Astrocyte (in vitro differentiated cells and primary cell): ENCODE results near the gene NR3C1. TPM values are rescaled to one million over a fixed set of nuclear protein-coding genes. Genes with fewer than 3 reads are reported as not detected.

Experiments
- DNase-seq: peaks from one replicate; pipeline ENCODE4 v3.0.0-alpha.2; 2010; ENCODE audit warnings: low read depth
- FAIRE-seq: peaks from 2 replicates; lab custom pipeline; 2011; peaks lifted over from hg19 to GRCh38; lab: Jason Lieb, UNC
- H2AFZ ChIP-seq: 2 replicates; pipeline ENCODE4 v1.6.0; 2012; ENCODE audit warnings: low read depth, low read length, inconsistent platforms
- H3K27ac ChIP-seq: 2 replicates; pipeline ENCODE4 v1.5.1; 2011; ENCODE audit warnings: low read depth, low read length, inconsistent platforms
- H3K27me3 ChIP-seq: 2 replicates; pipeline ENCODE4 v1.6.0; 2011; ENCODE audit warnings: low read length, inconsistent platforms; ENCODE audit not compliant: insufficient read depth
- H3K36me3 ChIP-seq: 2 replicates; pipeline ENCODE4 v1.5.1; 2011; ENCODE audit warnings: low read length, inconsistent platforms; ENCODE audit not compliant: insufficient read depth
- H3K4me1 ChIP-seq: 2 replicates; pipeline ENCODE4 v1.5.1; 2011; ENCODE audit warnings: low read length, inconsistent platforms; ENCODE audit not compliant: insufficient read depth
- H3K4me2 ChIP-seq: 2 replicates; pipeline ENCODE4 v1.6.0; 2012; ENCODE audit warnings: low read length, inconsistent platforms
- H3K4me3 ChIP-seq: 2 replicates; pipeline ENCODE4 v1.5.1; 2011; ENCODE audit warnings: low read depth, mild to moderate bottlenecking, low read length, inconsistent platforms; ENCODE audit not compliant: insufficient read depth
- H3K79me2 ChIP-seq: 2 replicates; pipeline ENCODE4 v1.6.0; 2012; ENCODE audit warnings: mild to moderate bottlenecking, low read length, inconsistent platforms; ENCODE audit not compliant: insufficient read depth
- H3K9ac ChIP-seq: 2 replicates; pipeline ENCODE4 v1.6.0; 2012; ENCODE audit warnings: mild to moderate bottlenecking, low read length, inconsistent platforms
- H3K9me3 ChIP-seq: 2 replicates; pipeline ENCODE4 v1.5.1; 2012; ENCODE audit warnings: low read depth, mild to moderate bottlenecking, low read length, inconsistent platforms; ENCODE audit not compliant: insufficient read depth
- H4K20me1 ChIP-seq: 2 replicates; pipeline ENCODE4 v1.6.0; 2012; ENCODE audit warnings: low read length, inconsistent platforms; ENCODE audit not compliant: insufficient read depth
- H3K27ac Mint-ChIP-seq: one replicate; pipeline ENCODE4 v1.8.0; 2021; ENCODE audit warnings: mild to moderate bottlenecking, mixed read lengths; ENCODE audit not compliant: unreplicated experiment
- H3K27me3 Mint-ChIP-seq: one replicate; pipeline ENCODE4 v1.8.0; 2021; ENCODE audit warnings: low read depth, mixed read lengths; ENCODE audit not compliant: unreplicated experiment
- H3K36me3 Mint-ChIP-seq: one replicate; pipeline ENCODE4 v1.8.0; 2021; ENCODE audit warnings: low read depth, mixed read lengths; ENCODE audit not compliant: unreplicated experiment
- H3K4me1 Mint-ChIP-seq: one replicate; pipeline ENCODE4 v1.8.0; 2021; ENCODE audit warnings: low read depth, mixed read lengths; ENCODE audit not compliant: unreplicated experiment
- H3K4me3 Mint-ChIP-seq: one replicate; pipeline ENCODE4 v1.8.0; 2021; ENCODE audit warnings: mild to moderate bottlenecking, moderate library complexity, mixed read lengths; ENCODE audit not compliant: unreplicated experiment
- H3K9me3 Mint-ChIP-seq: one replicate; pipeline ENCODE4 v1.8.0; 2021; ENCODE audit warnings: mild to moderate bottlenecking, mixed read lengths; ENCODE audit not compliant: unreplicated experiment
- CTCF ChIP-seq: IDR thresholded peaks from 2 replicates; pipeline ENCODE4 v1.5.1; 2011; ENCODE audit warnings: low read depth, mild to moderate bottlenecking, inconsistent platforms, low read length, moderate library complexity; ENCODE audit not compliant: insufficient read depth
- EZH2 ChIP-seq: IDR thresholded peaks from 2 replicates; pipeline ENCODE4 v1.6.1; 2012; ENCODE audit warnings: mild to moderate bottlenecking, low read length, inconsistent platforms; ENCODE audit not compliant: insufficient read depth
- total RNA-seq: library from RNA; stranded (reverse); gene quantifications from 2 replicates; pipeline ENCODE4 v1.2.1, GENCODE V29; 2021

Gene NR3C1
- total RNA-seq, 1 donor from 2014 or later = 35.4 TPM

- Mint-ChIP-seq H3K36me3 (peaks cover 8% of the 10 kb centered on the region), H3K4me1 (peaks cover 36% of the 10 kb centered on the region), H3K27ac (no peak overlapping the region), H3K27me3 (no peaks in the 10 kb centered on the region), H3K4me3 (peak overlapping the region; percentile 93), H3K9me3 (peaks cover 2% of the 10 kb centered on the region)
- TF ChIP-seq EZH2 (no peak), CTCF (no peak)
- Histone ChIP-seq H2AFZ (no peak overlapping the region), H3K4me2 (peak overlapping the region; percentile 98), H3K9me3 (no peaks in the 10 kb centered on the region), H4K20me1 (peaks cover 48% of the 10 kb centered on the region), H3K9ac (peak overlapping the region; percentile 92), H3K36me3 (peaks cover 10% of the 10 kb centered on the region), H3K27ac (peak overlapping the region; percentile 1), H3K4me3 (peak overlapping the region; percentile 92), H3K27me3 (no peaks in the 10 kb centered on the region), H3K79me2 (peaks cover 85% of the 10 kb centered on the region), H3K4me1 (peaks cover 35% of the 10 kb centered on the region)
- FAIRE-seq (no peak), DNase-seq (no peak)
These were observed 3.6 kb downstream of the NR3C1 start for GRCh38 chr5:143399616-143400540.

- Histone ChIP-seq H3K36me3 (peaks cover 10% of the 10 kb centered on the region), H3K9ac (peak overlapping the region; percentile 92), H3K4me1 (peaks cover 35% of the 10 kb centered on the region), H3K4me2 (peak overlapping the region; percentile 98), H4K20me1 (peaks cover 57% of the 10 kb centered on the region), H3K27me3 (no peaks in the 10 kb centered on the region), H3K4me3 (peak overlapping the region; percentile 41), H3K9me3 (no peaks in the 10 kb centered on the region), H3K27ac (no peak overlapping the region), H3K79me2 (peaks cover 97% of the 10 kb centered on the region), H2AFZ (no peak overlapping the region)
- no peak for TF ChIP-seq CTCF
- TF ChIP-seq EZH2 = no peak
- Mint-ChIP-seq H3K27me3 (no peaks in the 10 kb centered on the region), H3K36me3 (peaks cover 8% of the 10 kb centered on the region), H3K27ac (no peak overlapping the region), H3K9me3 (peaks cover 2% of the 10 kb centered on the region), H3K4me3 (peak overlapping the region; percentile 85), H3K4me1 (peaks cover 34% of the 10 kb centered on the region)
- peak; percentile 43 for FAIRE-seq
- no peak for DNase-seq
These were observed 4.8 kb downstream of the NR3C1 start for GRCh38 chr5:143398451-143399237.
